KMS-11 (cell line): ENCODE data around the gene COX17.

Experiments used
- H2AFZ ChIP-seq: fragments of 200-600 bp; sonication (generic); 2 replicates; pipeline ENCODE4 v1.6.1; 2016; ENCODE audit warnings: antibody characterized with exemption, mixed run types, low read depth
- H3K27ac ChIP-seq: fragments of 200-600 bp; sonication (generic); 2 replicates; pipeline ENCODE4 v1.6.1; 2016; ENCODE audit warnings: mild to moderate bottlenecking, mixed run types
- H3K27me3 ChIP-seq: fragments of 200-600 bp; sonication (generic); 2 replicates; pipeline ENCODE4 v1.6.1; 2017; ENCODE audit warnings: mild to moderate bottlenecking, low read depth, mixed run types, moderate library complexity; ENCODE audit not compliant: insufficient read depth
- H3K36me3 ChIP-seq: fragments of 200-600 bp; sonication (generic); 2 replicates; pipeline ENCODE4 v1.6.1; 2017; ENCODE audit warnings: mild to moderate bottlenecking, mixed run types; ENCODE audit not compliant: insufficient read depth
- H3K4me1 ChIP-seq: fragments of 200-600 bp; sonication (generic); 2 replicates; pipeline ENCODE4 v1.6.1; 2016; ENCODE audit warnings: mild to moderate bottlenecking, low read depth, mixed run types; ENCODE audit not compliant: poor library complexity, severe bottlenecking
- H3K4me2 ChIP-seq: fragments of 200-600 bp; sonication (generic); 2 replicates; pipeline ENCODE4 v1.7.0; 2016; ENCODE audit warnings: mild to moderate bottlenecking, mixed run types
- H3K4me3 ChIP-seq: fragments of 200-600 bp; sonication (generic); IDR thresholded peaks from 2 replicates; pipeline ENCODE4 v1.6.1; 2017; ENCODE audit warnings: low read depth, low read length, mixed read lengths; ENCODE audit not compliant: insufficient read depth
- H3K79me2 ChIP-seq: fragments of 200-600 bp; sonication (generic); 2 replicates; pipeline ENCODE4 v1.6.1; 2016; ENCODE audit warnings: low read depth, mixed run types; ENCODE audit not compliant: insufficient read depth
- H3K9ac ChIP-seq: fragments of 200-600 bp; sonication (generic); 2 replicates; pipeline ENCODE4 v1.6.1; 2016; ENCODE audit warnings: mild to moderate bottlenecking, mixed run types
- H4K20me1 ChIP-seq: fragments of 200-600 bp; sonication (generic); 2 replicates; pipeline ENCODE4 v1.6.1; 2016; ENCODE audit warnings: mild to moderate bottlenecking, mixed run types; ENCODE audit not compliant: insufficient read depth
- TF ChIP-seq, protein P1 (sequence below): fragments of 200-600 bp; sonication (generic); conservative IDR thresholded peaks from 2 replicates; pipeline ENCODE4 v1.6.1; 2017; ENCODE audit warnings: low read depth, mild to moderate bottlenecking, antibody characterized with exemption, low read length, moderate library complexity, mixed read lengths

COX17 gene

GRCh38 chr3:119677641-119677934 lies 382 bp upstream of the COX17 start:
- Histone ChIP-seq H3K27ac (peak overlapping the region; percentile 93), H3K4me2 (peak overlapping the region; percentile 99), H3K9ac (peak overlapping the region; percentile 93; the same call in 1 of the 2 replicates), H3K27me3 (no peaks in the 10 kb centered on the region), H3K36me3 (0 out of 2 replicates have a peak, but pooled peaks cover under 1% of the 10 kb centered on the region), H2AFZ (peak overlapping the region; percentile 75), H3K79me2 (peaks cover 17% of the 10 kb centered on the region), H3K4me1 (peaks cover 25% of the 10 kb centered on the region), H4K20me1 (no peaks in the 10 kb centered on the region), H3K4me3 (peak overlapping the region; percentile 51)
- TF ChIP-seq, protein P1, sequence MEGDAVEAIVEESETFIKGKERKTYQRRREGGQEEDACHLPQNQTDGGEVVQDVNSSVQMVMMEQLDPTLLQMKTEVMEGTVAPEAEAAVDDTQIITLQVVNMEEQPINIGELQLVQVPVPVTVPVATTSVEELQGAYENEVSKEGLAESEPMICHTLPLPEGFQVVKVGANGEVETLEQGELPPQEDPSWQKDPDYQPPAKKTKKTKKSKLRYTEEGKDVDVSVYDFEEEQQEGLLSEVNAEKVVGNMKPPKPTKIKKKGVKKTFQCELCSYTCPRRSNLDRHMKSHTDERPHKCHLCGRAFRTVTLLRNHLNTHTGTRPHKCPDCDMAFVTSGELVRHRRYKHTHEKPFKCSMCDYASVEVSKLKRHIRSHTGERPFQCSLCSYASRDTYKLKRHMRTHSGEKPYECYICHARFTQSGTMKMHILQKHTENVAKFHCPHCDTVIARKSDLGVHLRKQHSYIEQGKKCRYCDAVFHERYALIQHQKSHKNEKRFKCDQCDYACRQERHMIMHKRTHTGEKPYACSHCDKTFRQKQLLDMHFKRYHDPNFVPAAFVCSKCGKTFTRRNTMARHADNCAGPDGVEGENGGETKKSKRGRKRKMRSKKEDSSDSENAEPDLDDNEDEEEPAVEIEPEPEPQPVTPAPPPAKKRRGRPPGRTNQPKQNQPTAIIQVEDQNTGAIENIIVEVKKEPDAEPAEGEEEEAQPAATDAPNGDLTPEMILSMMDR = no peak

DNA sequence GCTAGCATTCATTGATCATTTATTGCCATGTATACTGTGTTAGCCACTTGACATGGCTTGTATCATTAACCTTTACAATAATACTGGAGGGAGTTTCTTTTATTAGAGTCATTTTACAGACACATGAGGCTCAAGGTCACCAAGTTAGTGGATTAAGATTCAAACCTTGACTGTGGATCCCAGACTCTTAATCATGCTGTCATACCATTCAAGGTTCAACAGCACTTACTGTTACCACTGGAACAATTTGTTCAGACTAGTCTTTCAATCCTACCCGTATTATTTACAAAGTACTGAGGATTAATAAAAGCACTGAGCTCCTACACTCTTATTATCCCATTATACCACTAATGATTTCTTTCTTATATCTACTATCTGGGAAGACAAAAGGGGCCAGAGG lies 1.2 kb downstream of the COX17 start:
- Histone ChIP-seq H3K9ac (peak overlapping the region; percentile 93; the same call in 1 of the 2 replicates), H3K4me1 (peaks cover 23% of the 10 kb centered on the region), H2AFZ (no peak overlapping the region), H3K27ac (peak overlapping the region; percentile 93; the same call in 1 of the 2 replicates), H3K36me3 (0 out of 2 replicates have a peak, but pooled peaks cover 13% of the 10 kb centered on the region), H4K20me1 (no peaks in the 10 kb centered on the region), H3K79me2 (peaks cover 17% of the 10 kb centered on the region), H3K4me2 (peak overlapping the region; percentile 91), H3K27me3 (no peaks in the 10 kb centered on the region), H3K4me3 (peak overlapping the region; percentile 19)
- TF ChIP-seq, protein P1 = no peak

DNA sequence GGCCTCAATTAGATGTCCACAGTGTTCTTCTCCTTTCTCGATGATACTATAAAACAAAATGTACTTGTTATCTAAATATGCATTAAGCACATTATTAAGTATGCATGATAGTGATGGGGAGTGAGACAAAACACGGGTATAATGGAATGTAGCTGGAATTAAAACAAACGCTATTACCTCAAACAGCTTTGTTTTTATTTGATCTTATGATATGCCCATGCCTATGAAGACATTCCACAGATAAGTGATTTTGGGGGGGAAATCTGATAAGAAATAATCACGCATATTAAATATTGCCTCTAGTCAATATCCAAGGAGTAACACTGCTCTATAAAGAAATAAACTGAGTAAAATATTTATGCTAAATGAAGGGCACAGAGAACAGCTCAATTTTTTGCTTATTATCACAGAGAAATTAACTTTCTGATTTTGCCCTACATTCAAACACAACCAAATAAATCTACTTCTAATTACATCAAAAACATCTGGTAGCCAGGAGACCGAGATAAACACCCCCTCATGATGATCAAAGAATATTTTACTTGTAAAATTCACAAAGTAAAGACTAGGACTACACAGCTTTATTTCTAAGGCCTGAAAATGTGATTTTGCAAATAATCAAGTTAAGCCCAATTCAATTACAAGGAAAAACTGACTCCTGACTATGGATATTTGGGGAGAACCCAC lies 1.9 kb downstream of the COX17 start:
- Histone ChIP-seq H3K36me3 (0 out of 2 replicates have a peak, but pooled peaks cover 13% of the 10 kb centered on the region), H3K4me3 (no peak overlapping the region), H3K27me3 (no peaks in the 10 kb centered on the region), H3K4me1 (peaks cover 19% of the 10 kb centered on the region), H3K79me2 (peaks cover 17% of the 10 kb centered on the region), H3K27ac (no peak overlapping the region), H3K9ac (no peak overlapping the region), H3K4me2 (peak overlapping the region; percentile 91), H4K20me1 (no peaks in the 10 kb centered on the region), H2AFZ (no peak overlapping the region)
- TF ChIP-seq, protein P1 = no peak

DNA sequence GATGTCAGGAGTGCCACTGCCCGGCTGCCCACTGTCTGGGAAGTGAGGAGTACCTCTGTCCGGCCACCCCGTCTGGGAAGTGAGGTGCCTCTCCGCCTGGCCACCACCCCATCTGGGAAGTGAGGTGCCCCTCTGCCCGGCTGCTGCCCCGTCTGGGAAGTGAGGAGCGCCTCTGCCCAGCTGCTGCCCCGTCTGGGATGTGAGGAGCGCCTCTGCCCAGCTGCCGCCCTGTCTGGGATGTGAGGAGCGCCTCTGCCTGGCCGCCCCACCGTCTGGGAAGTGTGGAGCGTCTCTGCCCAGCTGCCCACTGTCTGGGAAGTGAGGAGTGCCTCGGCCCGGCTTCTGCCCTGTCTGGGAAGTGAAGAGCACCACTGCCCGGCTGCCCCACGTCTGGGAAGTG lies 3.3 kb downstream of the COX17 start:
- Histone ChIP-seq H3K4me1 (peaks cover 19% of the 10 kb centered on the region), H2AFZ (no peak overlapping the region), H3K4me3 (no peak overlapping the region), H3K79me2 (peaks cover 17% of the 10 kb centered on the region), H3K27me3 (no peaks in the 10 kb centered on the region), H3K36me3 (0 out of 2 replicates have a peak, but pooled peaks cover 13% of the 10 kb centered on the region), H3K9ac (no peak overlapping the region), H3K27ac (no peak overlapping the region), H4K20me1 (no peaks in the 10 kb centered on the region), H3K4me2 (no peak overlapping the region)
- TF ChIP-seq, protein P1 = no peak
